CD4-positive, alpha-beta T cell treated with Interleukin-2 at 100 ng/mL for 4 hours (primary cell): ENCODE measurements around the gene BTBD7.

Source experiments
- DNase-seq: peaks from one replicate; pipeline ENCODE4 v3.0.0-alpha.2; 2020; ENCODE audit warnings: low spot score

The BTBD7 gene

GRCh38 chr14:93330609-93331000 lies 2.2 kb downstream of the BTBD7 start:
- no peak for DNase-seq

GRCh38 chr14:93329965-93330608 lies 2.7 kb downstream of the BTBD7 start:
- DNase-seq, result no peak

GRCh38 chr14:93328546-93328945 lies 4.3 kb downstream of the BTBD7 start:
- no peak for DNase-seq

- DNase-seq, result no peak
These were observed 6.6 kb downstream of the BTBD7 start for GRCh38 chr14:93326196-93326595.

- no peak for DNase-seq
These were observed 9.1 kb downstream of the BTBD7 start for GRCh38 chr14:93323600-93324174.

- no peak for DNase-seq
These were observed 9.8 kb downstream of the BTBD7 start for GRCh38 chr14:93322929-93323599.

- DNase-seq, result no peak
These were observed 12.3 kb downstream of the BTBD7 start for GRCh38 chr14:93320489-93320888.

- no peak for DNase-seq
These were observed 12.9 kb downstream of the BTBD7 start for GRCh38 chr14:93319958-93320357.

GRCh38 chr14:93319494-93319893 lies 13.3 kb downstream of the BTBD7 start:
- DNase-seq, result no peak

GRCh38 chr14:93318927-93319326 lies 13.9 kb downstream of the BTBD7 start:
- DNase-seq, result no peak

GRCh38 chr14:93317875-93318807 lies 14.7 kb downstream of the BTBD7 start:
- no peak for DNase-seq

- no peak for DNase-seq
These were observed 15.5 kb downstream of the BTBD7 start for GRCh38 chr14:93317210-93317874.

GRCh38 chr14:93316716-93317115 lies 16.1 kb downstream of the BTBD7 start:
- DNase-seq, result no peak

GRCh38 chr14:93315575-93315974 lies 17.3 kb downstream of the BTBD7 start:
- no peak for DNase-seq

- no peak for DNase-seq
These were observed 21.8 kb downstream of the BTBD7 start for GRCh38 chr14:93311082-93311481.

- no peak for DNase-seq
These were observed 23.3 kb downstream of the BTBD7 start for GRCh38 chr14:93309427-93309966.

- no peak for DNase-seq
These were observed 24.0 kb downstream of the BTBD7 start for GRCh38 chr14:93308686-93309345.

GRCh38 chr14:93306812-93307211 lies 26.0 kb downstream of the BTBD7 start:
- DNase-seq, result no peak

- no peak for DNase-seq
These were observed 27.0 kb downstream of the BTBD7 start for GRCh38 chr14:93305725-93306418.

GRCh38 chr14:93304771-93305170 lies 28.1 kb downstream of the BTBD7 start:
- no peak for DNase-seq
